Bladder microvascular endothelial cell (primary cell): ENCODE results near the gene FAM124A. TPM values are rescaled to one million over a fixed set of nuclear protein-coding genes. Genes with fewer than 3 reads are reported as not detected.

Experiments
- total RNA-seq: library from RNA; depleted of rRNA; stranded (reverse); fragments of >200 nt; gene quantifications from 2 replicates; pipeline ENCODE4 v1.2.3, GENCODE V29; 2014

FAM124A gene
- total RNA-seq = 4.9 and 6.8 TPM in 2 replicates

GRCh38 chr13:51222037-51222685, at the start of gene FAM124A:
Gene FAM124A (plus strand): TSS chr13:51222398. CDS start chr13:51222502, 104 bp downstream.

Other genes with a start within 250 kb of the FAM124A start
- gene C13orf42, start 111.1 kb upstream of the FAM124A start, total RNA-seq = not detected in 2 replicates
- gene SERPINE3, start 117.3 kb downstream of the FAM124A start, total RNA-seq = not detected in 2 replicates
- gene INTS6, start 230.6 kb downstream of the FAM124A start, total RNA-seq = 24.4 and 60.5 TPM in 2 replicates